ENCODE data around the gene WNT3.

The WNT3 gene

GRCh38 chr17:46819906-46820351 lies 1.4 kb upstream of the WNT3 start:
- POLR2A ChIA-PET, result no interaction called here
- TF ChIP-seq, protein P1, sequence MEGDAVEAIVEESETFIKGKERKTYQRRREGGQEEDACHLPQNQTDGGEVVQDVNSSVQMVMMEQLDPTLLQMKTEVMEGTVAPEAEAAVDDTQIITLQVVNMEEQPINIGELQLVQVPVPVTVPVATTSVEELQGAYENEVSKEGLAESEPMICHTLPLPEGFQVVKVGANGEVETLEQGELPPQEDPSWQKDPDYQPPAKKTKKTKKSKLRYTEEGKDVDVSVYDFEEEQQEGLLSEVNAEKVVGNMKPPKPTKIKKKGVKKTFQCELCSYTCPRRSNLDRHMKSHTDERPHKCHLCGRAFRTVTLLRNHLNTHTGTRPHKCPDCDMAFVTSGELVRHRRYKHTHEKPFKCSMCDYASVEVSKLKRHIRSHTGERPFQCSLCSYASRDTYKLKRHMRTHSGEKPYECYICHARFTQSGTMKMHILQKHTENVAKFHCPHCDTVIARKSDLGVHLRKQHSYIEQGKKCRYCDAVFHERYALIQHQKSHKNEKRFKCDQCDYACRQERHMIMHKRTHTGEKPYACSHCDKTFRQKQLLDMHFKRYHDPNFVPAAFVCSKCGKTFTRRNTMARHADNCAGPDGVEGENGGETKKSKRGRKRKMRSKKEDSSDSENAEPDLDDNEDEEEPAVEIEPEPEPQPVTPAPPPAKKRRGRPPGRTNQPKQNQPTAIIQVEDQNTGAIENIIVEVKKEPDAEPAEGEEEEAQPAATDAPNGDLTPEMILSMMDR (IDR thresholded peaks at IDR 0.05; ENCODE audit: insufficient read depth, low read length, missing control alignments), result no peak
- DNase-seq (ENCODE audit: low read depth, low spot score), result no peak
- CTCF ChIA-PET, result interaction anchor here (1.1 to 7.8 kb wide), 3 partner anchors 8 to 16 kb away, joined by 4 to 76 read pairs (median 5); no protein-coding TSS in a partner anchor
- no peak overlapping the region for H3K4me3 ChIP-seq (ENCODE audit: low read depth, low read length)

- H3K4me3 ChIP-seq (ENCODE audit: low read depth, low read length), result peak overlapping the region; percentile 32
- TF ChIP-seq, protein P1 (IDR thresholded peaks at IDR 0.05; ENCODE audit: insufficient read depth, low read length, missing control alignments), result no peak
- no peak for DNase-seq (ENCODE audit: low read depth, low spot score)
- CTCF ChIA-PET, result interaction anchor here (1.1 kb wide), 1 partner anchor 16 kb away, joined by 5 read pairs; no protein-coding TSS in a partner anchor
- POLR2A ChIA-PET, result no interaction called here
Measured at GRCh38 chr17:46818929-46819859, 702 bp upstream of the WNT3 start.

DNA sequence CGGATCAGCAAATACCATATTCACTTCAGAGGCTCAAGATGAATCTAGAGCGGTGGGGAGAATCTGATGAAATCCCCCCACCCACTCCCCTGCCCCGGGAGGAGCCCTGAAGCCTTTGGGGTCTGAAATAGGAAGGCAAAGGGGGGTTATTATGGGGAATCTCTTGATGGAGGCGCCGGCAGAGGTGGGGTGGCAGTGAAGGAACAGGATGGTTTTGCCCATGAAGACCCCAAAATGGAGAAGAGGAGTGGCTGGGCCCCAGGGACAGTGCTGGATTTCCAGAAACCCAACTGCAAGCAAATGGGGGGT lies 637 bp downstream of the WNT3 start:
- TF ChIP-seq, protein P1 (IDR thresholded peaks at IDR 0.05; ENCODE audit: insufficient read depth, low read length, missing control alignments), result no peak
- POLR2A ChIA-PET, result no interaction called here
- DNase-seq (ENCODE audit: low read depth, low spot score), result no peak
- CTCF ChIA-PET, result no interaction called here
- H3K4me3 ChIP-seq (ENCODE audit: low read depth, low read length), result no peak overlapping the region

DNA sequence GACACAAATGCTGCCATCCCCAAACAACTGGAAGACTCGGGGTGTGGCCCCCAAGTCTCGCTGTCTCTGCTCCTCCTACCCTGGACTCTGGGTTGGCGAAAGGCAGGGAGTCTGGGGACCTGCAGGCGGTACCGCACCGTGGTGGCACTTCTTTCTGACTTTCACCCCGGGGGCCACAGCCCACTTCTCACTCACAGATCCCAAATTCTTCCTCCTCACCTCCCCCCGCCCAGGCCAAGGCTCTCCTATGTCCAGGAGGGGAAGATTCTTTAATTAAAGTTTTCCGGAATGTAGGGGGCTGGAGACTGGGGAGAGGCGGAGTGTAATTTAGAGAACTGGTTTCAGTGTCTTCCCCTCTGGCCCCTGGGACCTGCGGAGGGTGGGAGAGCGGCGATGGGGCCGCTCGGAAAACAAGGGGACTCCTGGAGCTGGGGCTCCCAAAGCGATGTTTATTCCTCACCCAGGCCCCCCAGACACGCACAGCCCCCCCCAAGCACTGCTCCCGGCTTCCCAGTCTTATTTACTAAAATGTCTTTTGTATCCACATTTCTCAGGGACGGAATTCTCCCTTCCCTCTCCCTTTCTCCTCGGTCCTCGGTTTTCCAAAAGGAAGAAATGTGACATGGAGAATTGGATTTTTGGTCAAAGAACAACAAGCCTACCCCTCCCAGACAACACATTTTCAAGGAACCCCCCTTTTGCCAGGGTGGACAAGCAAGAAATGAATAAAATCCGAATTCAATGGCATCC lies 1.2 kb downstream of the WNT3 start:
- H3K4me3 ChIP-seq (ENCODE audit: low read depth, low read length), result no peak overlapping the region
- POLR2A ChIA-PET, result no interaction called here
- DNase-seq (ENCODE audit: low read depth, low spot score), result no peak
- CTCF ChIA-PET, result no interaction called here
- TF ChIP-seq, protein P1 (IDR thresholded peaks at IDR 0.05; ENCODE audit: insufficient read depth, low read length, missing control alignments), result no peak

- TF ChIP-seq, protein P1 (IDR thresholded peaks at IDR 0.05; ENCODE audit: insufficient read depth, low read length, missing control alignments), result no peak
- no peak overlapping the region for H3K4me3 ChIP-seq (ENCODE audit: low read depth, low read length)
- CTCF ChIA-PET, result interaction anchor here (0.8 to 3.1 kb wide), 3 partner anchors 17 to 26 kb away, joined by 4 to 16 read pairs (median 7); no protein-coding TSS in a partner anchor
- no peak for DNase-seq (ENCODE audit: low read depth, low spot score)
- POLR2A ChIA-PET, result interaction anchor here (1.2 kb wide), 1 partner anchor 51 kb away, joined by 4 read pairs; no protein-coding TSS in a partner anchor
Measured at GRCh38 chr17:46815474-46816353, 2.8 kb downstream of the WNT3 start.
